ENCODE measurements around the gene YEATS2.

The YEATS2 gene

DNA sequence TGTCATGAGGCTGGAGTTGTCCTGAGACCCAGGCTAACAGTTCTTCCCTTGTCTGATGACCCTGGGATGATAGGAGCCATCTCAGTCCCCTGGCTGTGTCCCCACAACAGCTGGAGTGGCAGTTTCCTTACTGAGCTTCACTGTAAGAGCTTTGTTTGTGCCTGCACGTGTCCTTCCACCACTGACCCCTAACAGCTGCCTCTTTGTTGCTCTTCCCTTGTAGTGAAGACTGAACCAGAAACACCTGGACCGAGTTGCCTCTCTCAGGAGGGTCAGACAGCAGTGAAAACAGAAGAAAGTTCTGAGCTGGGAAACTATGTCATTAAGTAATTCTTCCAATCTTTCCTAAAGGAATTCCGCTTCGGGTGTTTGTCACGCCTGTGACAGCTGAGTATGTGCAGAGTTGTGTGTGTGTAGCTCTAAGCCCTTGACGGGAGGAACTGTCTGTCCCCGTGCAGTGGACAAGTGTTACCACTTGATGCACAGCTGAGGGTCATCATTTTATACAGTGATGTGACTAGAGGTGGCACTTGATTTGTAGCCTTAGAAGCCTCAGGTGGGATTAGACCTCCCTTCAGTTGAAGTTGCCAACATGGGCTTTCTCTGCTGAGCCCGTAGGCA is 102.8 kb downstream of the YEATS2 start:
- TF ChIP-seq, protein P1, sequence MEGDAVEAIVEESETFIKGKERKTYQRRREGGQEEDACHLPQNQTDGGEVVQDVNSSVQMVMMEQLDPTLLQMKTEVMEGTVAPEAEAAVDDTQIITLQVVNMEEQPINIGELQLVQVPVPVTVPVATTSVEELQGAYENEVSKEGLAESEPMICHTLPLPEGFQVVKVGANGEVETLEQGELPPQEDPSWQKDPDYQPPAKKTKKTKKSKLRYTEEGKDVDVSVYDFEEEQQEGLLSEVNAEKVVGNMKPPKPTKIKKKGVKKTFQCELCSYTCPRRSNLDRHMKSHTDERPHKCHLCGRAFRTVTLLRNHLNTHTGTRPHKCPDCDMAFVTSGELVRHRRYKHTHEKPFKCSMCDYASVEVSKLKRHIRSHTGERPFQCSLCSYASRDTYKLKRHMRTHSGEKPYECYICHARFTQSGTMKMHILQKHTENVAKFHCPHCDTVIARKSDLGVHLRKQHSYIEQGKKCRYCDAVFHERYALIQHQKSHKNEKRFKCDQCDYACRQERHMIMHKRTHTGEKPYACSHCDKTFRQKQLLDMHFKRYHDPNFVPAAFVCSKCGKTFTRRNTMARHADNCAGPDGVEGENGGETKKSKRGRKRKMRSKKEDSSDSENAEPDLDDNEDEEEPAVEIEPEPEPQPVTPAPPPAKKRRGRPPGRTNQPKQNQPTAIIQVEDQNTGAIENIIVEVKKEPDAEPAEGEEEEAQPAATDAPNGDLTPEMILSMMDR (conservative IDR thresholded peaks at IDR 0.05; ENCODE audit: low read depth, low read length), result no peak
- H3K4me3 ChIP-seq (ENCODE audit: low read depth, low read length), result no peak overlapping the region
- no peak for DNase-seq (ENCODE audit: low read depth)

DNA sequence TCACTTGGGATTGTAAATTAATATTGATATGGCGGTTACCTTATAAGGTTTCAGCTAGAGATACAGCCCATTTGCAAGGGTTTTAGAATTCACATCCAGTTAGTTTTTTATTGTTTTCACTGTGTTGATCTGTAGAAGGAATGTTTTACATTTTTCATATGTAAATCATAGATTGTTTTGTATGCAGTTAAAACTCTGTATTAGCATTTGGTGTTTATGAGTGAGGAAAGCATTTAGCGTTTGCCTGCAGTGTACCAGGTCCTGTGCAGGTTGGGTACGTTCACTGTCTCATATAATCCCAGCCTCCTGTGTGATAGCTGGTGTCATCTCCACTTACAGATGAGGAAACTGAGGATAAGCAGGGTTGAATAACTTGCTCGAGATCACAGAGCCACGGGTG is 104.0 kb downstream of the YEATS2 start:
- DNase-seq (ENCODE audit: low read depth), result no peak
- no peak overlapping the region for H3K4me3 ChIP-seq (ENCODE audit: low read depth, low read length)
- TF ChIP-seq, protein P1 (conservative IDR thresholded peaks at IDR 0.05; ENCODE audit: low read depth, low read length), result no peak

DNA sequence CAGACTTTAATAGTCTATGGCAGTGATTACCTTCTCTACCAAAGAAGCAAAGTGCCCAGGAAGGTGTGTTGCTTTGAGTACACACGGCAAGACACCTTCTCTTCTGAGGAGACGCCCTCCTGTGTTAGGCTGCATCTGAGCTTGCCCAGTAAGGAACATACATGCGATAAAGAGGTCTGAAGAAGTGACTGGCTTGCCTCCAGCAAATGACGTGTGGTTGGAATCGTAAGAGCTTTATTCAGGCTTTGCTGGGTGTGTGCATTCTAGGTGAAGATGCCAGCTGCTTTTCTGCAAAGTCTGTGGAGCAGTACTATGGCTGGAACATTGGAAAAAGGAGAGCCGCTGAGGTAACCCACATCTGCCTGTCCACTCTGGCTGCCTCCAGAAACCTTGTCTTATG is 105.4 kb downstream of the YEATS2 start:
- DNase-seq (ENCODE audit: low read depth), result no peak
- TF ChIP-seq, protein P1 (conservative IDR thresholded peaks at IDR 0.05; ENCODE audit: low read depth, low read length), result no peak
- no peak overlapping the region for H3K4me3 ChIP-seq (ENCODE audit: low read depth, low read length)

DNA sequence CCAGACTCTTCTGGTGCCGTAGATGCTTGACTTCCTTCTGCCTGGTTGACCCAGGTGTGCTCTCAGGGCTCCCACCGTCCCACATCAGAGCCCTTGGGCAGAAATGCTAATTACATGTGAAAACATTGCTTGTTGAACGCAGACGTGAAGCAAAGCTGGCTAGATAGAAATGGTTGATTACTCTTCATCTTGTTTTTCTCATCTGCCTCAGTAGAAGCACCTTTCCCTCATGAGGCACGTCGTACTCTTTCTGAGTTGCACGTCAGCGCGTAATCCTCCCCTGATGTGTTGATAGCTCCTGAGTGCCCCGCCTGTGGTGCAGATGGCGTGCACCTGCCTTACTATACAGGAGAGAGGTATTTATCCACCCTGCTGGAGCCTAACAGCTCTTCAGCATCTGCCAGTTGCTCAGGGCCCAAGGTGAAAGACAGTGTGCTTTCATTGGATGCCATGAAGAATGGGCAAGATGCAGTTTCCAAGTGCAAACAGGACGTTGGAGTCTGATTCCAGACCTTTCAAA is 109.7 kb downstream of the YEATS2 start:
- DNase-seq (ENCODE audit: low read depth), result no peak
- TF ChIP-seq, protein P1 (conservative IDR thresholded peaks at IDR 0.05; ENCODE audit: low read depth, low read length), result no peak
- H3K4me3 ChIP-seq (ENCODE audit: low read depth, low read length), result no peak overlapping the region

DNA sequence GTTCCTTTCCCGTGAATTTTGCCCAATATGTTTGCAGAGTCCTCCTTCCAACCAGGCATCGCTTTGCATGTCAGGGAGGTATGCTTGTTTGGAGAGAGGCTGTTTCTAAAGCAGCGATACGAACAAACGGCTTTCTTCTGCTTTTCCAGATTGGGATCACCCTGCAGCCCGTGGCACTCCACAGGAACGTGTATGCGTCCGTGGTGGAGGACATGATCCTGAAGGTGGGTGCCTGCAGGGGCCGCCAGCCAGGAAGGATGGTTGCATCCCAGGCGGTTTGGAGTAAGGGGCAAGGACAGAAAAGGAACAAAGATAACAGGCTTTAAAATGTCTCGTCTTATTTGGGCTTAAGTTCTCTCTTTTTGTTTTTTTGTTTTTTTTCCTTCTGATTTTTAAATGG is 110.3 kb downstream of the YEATS2 start:
- no peak overlapping the region for H3K4me3 ChIP-seq (ENCODE audit: low read depth, low read length)
- TF ChIP-seq, protein P1 (conservative IDR thresholded peaks at IDR 0.05; ENCODE audit: low read depth, low read length), result no peak
- DNase-seq (ENCODE audit: low read depth), result no peak

DNA sequence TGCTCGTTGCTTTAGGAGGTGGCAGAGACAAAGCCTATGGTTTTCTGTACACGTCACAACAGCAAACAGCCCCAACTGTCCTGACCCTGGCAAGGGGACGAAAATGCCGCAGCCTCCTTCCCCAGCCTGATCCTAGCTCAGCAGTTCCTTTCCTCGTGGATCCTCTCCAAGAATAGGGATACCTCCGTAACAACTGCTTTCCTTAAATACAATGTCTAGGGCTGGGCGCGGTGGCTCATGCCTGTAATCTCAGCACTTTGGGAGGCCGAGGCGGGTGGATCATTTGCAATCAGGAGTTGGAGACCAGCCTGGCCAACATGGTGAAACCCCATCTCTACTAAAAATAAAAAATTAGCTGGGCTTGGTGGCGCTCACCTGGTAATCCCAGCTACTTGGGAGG is 110.8 kb downstream of the YEATS2 start:
- H3K4me3 ChIP-seq (ENCODE audit: low read depth, low read length), result no peak overlapping the region

More for the DNA sequence above, 110.8 kb downstream of the YEATS2 start:
- TF ChIP-seq, protein P1 (conservative IDR thresholded peaks at IDR 0.05; ENCODE audit: low read depth, low read length), result no peak
- no peak for DNase-seq (ENCODE audit: low read depth)
